Measurements from ENCODE around the gene KCNJ4. TPM values are rescaled to one million over a fixed set of nuclear protein-coding genes. Genes with fewer than 3 reads are reported as not detected.

Gene KCNJ4
- total and polyA plus RNA-seq, 10 of the 15 experiments (the other 5 are each of a cell fraction or from before 2014, with no cell fraction given) = not detected

DNA sequence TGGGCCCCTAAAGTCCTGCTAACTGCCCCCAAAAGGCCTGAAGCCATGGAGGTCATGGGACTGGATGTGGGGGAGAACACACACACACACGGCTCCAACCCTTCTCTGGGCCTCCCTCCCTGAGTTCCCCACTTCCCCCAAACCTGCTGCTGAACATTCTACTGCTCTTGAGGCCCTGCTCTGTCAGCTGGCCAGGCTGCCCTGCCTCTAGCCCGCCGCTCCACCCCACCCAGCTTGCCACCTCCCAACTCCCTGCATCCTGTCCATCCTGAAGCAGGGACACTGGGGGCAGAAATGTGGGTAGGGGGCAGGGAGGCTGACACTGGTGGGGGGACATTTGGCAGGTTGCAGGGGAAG is 1.0 kb downstream of the KCNJ4 start (continued):
- TF ChIP-seq, protein P1, sequence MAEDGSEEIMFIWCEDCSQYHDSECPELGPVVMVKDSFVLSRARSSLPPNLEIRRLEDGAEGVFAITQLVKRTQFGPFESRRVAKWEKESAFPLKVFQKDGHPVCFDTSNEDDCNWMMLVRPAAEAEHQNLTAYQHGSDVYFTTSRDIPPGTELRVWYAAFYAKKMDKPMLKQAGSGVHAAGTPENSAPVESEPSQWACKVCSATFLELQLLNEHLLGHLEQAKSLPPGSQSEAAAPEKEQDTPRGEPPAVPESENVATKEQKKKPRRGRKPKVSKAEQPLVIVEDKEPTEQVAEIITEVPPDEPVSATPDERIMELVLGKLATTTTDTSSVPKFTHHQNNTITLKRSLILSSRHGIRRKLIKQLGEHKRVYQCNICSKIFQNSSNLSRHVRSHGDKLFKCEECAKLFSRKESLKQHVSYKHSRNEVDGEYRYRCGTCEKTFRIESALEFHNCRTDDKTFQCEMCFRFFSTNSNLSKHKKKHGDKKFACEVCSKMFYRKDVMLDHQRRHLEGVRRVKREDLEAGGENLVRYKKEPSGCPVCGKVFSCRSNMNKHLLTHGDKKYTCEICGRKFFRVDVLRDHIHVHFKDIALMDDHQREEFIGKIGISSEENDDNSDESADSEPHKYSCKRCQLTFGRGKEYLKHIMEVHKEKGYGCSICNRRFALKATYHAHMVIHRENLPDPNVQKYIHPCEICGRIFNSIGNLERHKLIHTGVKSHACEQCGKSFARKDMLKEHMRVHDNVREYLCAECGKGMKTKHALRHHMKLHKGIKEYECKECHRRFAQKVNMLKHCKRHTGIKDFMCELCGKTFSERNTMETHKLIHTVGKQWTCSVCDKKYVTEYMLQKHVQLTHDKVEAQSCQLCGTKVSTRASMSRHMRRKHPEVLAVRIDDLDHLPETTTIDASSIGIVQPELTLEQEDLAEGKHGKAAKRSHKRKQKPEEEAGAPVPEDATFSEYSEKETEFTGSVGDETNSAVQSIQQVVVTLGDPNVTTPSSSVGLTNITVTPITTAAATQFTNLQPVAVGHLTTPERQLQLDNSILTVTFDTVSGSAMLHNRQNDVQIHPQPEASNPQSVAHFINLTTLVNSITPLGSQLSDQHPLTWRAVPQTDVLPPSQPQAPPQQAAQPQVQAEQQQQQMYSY (CRISPR knock-in tag; IDR thresholded peaks at IDR 0.05) = no peak
- TF ChIP-seq MTA3 (IDR thresholded peaks at IDR 0.05; ENCODE audit: borderline replicate concordance, low read length) (no peak), NFYB (IDR thresholded peaks at IDR 0.05; ENCODE audit: insufficient read depth, low read depth, low read length) (no peak), SMARCA5 (IDR thresholded peaks at IDR 0.05) (no peak)

DNA sequence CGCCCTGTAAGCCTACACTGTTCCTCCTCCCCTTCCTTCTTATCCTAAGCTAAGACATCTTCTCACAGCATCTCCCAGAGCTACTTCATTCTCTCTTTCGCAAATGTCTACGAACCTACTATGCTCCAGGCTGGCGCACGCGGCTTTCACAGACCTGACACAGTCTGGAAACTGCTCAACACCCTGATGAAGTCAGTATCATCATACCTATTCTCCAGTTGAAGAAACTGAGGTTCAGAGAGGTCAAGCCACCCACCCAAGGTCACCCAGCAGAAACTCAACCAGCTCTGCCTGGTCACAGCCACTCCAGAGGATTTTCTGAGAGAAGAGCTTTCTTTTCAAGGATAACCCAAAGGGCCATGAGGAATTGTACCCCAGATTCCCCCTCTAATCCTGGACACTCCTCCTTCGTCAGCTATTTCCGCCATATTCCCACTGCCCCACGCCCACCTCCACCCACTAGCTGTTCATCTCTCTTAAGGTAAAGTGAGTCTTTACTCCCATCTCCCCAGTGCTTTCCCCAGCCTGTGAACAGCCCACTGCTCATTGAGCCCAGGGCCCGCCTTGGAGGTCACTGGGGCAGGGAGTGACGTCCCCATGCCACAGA is 1.8 kb downstream of the KCNJ4 start:
- BruUV-seq (replicated peaks) = no TSS peak
- H3K4me2 ChIP-seq (ENCODE audit: control insufficient read depth, insufficient read depth) = no peak overlapping the region
- DNase-seq (ENCODE audit: low read depth, low spot score) (no peak), FAIRE-seq (no peak), ATAC-seq (no peak)
- no peak overlapping the region for H3K9ac ChIP-seq (ENCODE audit: control insufficient read depth, insufficient read depth, low read length)
- in situ Hi-C loops (cut with MboI) = no loop called here
- H3K9me3 ChIP-seq (replicated peaks; ENCODE audit: control insufficient read depth, insufficient read depth, low read length) = no peaks in the 10 kb centered on the region
- ChIA-PET POLR2A (interaction anchor here (0.5 kb wide), 1 partner anchor 31 kb away, joined by 4 read pairs; no protein-coding TSS in a partner anchor), RAD21 (ENCODE audit: unreplicated experiment) (interaction anchor here (0.6 to 0.7 kb wide), 3 partner anchors 25 to 178 kb away, joined by 3 to 5 read pairs (median 3); no protein-coding TSS in a partner anchor), CTCF (interaction anchor here (0.6 kb wide), 1 partner anchor 125 kb away, joined by 3 read pairs; no protein-coding TSS in a partner anchor), SMC1A (ENCODE audit: uncharacterized antibody, unreplicated experiment) (no interaction called here)
- no peaks in the 10 kb centered on the region for H3K36me3 ChIP-seq (ENCODE audit: control insufficient read depth in 2 of 2, insufficient read depth in 2 of 2, low read length in 1 of 2)
- H3K4me3 ChIP-seq = no peak overlapping the region
- no peak overlapping the region for H3K27ac ChIP-seq (ENCODE audit: control insufficient read depth, insufficient read depth)
- WGBS (ENCODE audit: insufficient coverage, insufficient replicate concordance, low lambda C conversion rate, missing lambda C conversion rate) = 76% methylated on average over 10 of the region's 11 CpGs
- H3K4me1 ChIP-seq (ENCODE audit: control insufficient read depth, insufficient read depth, low read length) = peaks cover 6% of the 10 kb centered on the region; the same call in 1 of the 2 replicates
- H2AFZ ChIP-seq (ENCODE audit: control insufficient read depth, low read depth, low read length) = no peak overlapping the region
- intact Hi-C loops (cut with micrococcal nuclease; ENCODE audit: unreplicated experiment) = no loop called here
- H3K79me2 ChIP-seq (ENCODE audit: control insufficient read depth, insufficient read depth, low read length) = no peaks in the 10 kb centered on the region
- H4K20me1 ChIP-seq (ENCODE audit: control insufficient read depth, insufficient read depth) = peaks cover 3% of the 10 kb centered on the region; the same call in 1 of the 2 replicates
- peaks cover 13 to 14% of the 10 kb centered on the region in 2 experiments for H3K27me3 ChIP-seq (replicated peaks in 1 of 2; ENCODE audit: control insufficient read depth in 2 of 2, insufficient read depth in 2 of 2, low read length in 1 of 2)
- TF ChIP-seq ZSCAN29 (IDR thresholded peaks at IDR 0.05) = no peak
- TF ChIP-seq, protein P2, sequence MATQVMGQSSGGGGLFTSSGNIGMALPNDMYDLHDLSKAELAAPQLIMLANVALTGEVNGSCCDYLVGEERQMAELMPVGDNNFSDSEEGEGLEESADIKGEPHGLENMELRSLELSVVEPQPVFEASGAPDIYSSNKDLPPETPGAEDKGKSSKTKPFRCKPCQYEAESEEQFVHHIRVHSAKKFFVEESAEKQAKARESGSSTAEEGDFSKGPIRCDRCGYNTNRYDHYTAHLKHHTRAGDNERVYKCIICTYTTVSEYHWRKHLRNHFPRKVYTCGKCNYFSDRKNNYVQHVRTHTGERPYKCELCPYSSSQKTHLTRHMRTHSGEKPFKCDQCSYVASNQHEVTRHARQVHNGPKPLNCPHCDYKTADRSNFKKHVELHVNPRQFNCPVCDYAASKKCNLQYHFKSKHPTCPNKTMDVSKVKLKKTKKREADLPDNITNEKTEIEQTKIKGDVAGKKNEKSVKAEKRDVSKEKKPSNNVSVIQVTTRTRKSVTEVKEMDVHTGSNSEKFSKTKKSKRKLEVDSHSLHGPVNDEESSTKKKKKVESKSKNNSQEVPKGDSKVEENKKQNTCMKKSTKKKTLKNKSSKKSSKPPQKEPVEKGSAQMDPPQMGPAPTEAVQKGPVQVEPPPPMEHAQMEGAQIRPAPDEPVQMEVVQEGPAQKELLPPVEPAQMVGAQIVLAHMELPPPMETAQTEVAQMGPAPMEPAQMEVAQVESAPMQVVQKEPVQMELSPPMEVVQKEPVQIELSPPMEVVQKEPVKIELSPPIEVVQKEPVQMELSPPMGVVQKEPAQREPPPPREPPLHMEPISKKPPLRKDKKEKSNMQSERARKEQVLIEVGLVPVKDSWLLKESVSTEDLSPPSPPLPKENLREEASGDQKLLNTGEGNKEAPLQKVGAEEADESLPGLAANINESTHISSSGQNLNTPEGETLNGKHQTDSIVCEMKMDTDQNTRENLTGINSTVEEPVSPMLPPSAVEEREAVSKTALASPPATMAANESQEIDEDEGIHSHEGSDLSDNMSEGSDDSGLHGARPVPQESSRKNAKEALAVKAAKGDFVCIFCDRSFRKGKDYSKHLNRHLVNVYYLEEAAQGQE (IDR thresholded peaks at IDR 0.05; ENCODE audit: low read depth, low read length) = no peak
- no peak for TF ChIP-seq SMARCA5 (IDR thresholded peaks at IDR 0.05)
- TF ChIP-seq, protein P3, sequence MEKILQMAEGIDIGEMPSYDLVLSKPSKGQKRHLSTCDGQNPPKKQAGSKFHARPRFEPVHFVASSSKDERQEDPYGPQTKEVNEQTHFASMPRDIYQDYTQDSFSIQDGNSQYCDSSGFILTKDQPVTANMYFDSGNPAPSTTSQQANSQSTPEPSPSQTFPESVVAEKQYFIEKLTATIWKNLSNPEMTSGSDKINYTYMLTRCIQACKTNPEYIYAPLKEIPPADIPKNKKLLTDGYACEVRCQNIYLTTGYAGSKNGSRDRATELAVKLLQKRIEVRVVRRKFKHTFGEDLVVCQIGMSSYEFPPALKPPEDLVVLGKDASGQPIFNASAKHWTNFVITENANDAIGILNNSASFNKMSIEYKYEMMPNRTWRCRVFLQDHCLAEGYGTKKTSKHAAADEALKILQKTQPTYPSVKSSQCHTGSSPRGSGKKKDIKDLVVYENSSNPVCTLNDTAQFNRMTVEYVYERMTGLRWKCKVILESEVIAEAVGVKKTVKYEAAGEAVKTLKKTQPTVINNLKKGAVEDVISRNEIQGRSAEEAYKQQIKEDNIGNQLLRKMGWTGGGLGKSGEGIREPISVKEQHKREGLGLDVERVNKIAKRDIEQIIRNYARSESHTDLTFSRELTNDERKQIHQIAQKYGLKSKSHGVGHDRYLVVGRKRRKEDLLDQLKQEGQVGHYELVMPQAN (conservative IDR thresholded peaks at IDR 0.05) = no peak
- no peak for TF ChIP-seq NR2C2 (IDR thresholded peaks at IDR 0.05; ENCODE audit: borderline replicate concordance, control insufficient read depth, insufficient read length, low read depth)
- TF ChIP-seq YBX1 (IDR thresholded peaks at IDR 0.05) = no peak
